Activated CD4-positive, alpha-beta memory T cell treated with anti-CD3 and anti-CD28 coated beads, Interleukin-2, amount 10 ng/mL, durations not matched to agents 7 days and 5 days (primary cell): ENCODE results near the gene AMIGO1. TPM values are rescaled to one million over a fixed set of nuclear protein-coding genes. Genes with fewer than 3 reads are reported as not detected.

ENCODE experiments used
- CTCF ChIA-PET: fragments of 350-600 bp; sonication (Branson Sonifier 250); formaldehyde crosslinking; loops from one replicate; lab custom pipeline; 2021; ENCODE audit warnings: antibody characterized with exemption, inconsistent platforms; lab: Charles Lee
- POLR2A ChIA-PET: fragments of 350-600 bp; sonication (Branson Sonifier 250); formaldehyde crosslinking; loops from one replicate; lab custom pipeline; 2021; ENCODE audit warnings: antibody characterized with exemption; lab: Charles Lee
- DNase-seq: peaks from one replicate; pipeline ENCODE4 v3.0.0-alpha.2; 2020
- H3K27ac Mint-ChIP-seq: one replicate; pipeline ENCODE4 v1.8.0; 2021; ENCODE audit warnings: mild to moderate bottlenecking, mixed read lengths
- H3K27me3 Mint-ChIP-seq: one replicate; pipeline ENCODE4 v1.8.0; 2021; ENCODE audit warnings: mixed read lengths
- H3K36me3 Mint-ChIP-seq: one replicate; pipeline ENCODE4 v1.8.0; 2021; ENCODE audit warnings: low read depth, mixed read lengths
- H3K4me1 Mint-ChIP-seq: one replicate; pipeline ENCODE4 v1.8.0; 2021; ENCODE audit warnings: mixed read lengths
- H3K4me3 Mint-ChIP-seq: one replicate; pipeline ENCODE4 v1.8.0; 2021; ENCODE audit warnings: mild to moderate bottlenecking, mixed read lengths
- H3K9me3 Mint-ChIP-seq: one replicate; pipeline ENCODE4 v1.8.0; 2021; ENCODE audit warnings: mixed read lengths
- total RNA-seq, 2 experiments: library from RNA; stranded (reverse); gene quantifications; one replicate each; pipeline ENCODE4 v1.2.3, GENCODE V29; 2021

AMIGO1 gene
- total RNA-seq, 2 experiments from 2014 or later: 1.2 to 1.3 TPM

- H3K4me1 Mint-ChIP-seq: peaks cover 22% of the 10 kb centered on the region
- POLR2A ChIA-PET: interaction anchor here (0.9 to 5.2 kb wide), 7 partner anchors 11 to 45 kb away, joined by 3 to 46 read pairs (median 13); partner anchors contain the start of genes AMIGO1, ATXN7L2, CYB561D1 and GNAI3
- H3K9me3 Mint-ChIP-seq: no peaks in the 10 kb centered on the region
- no peak for DNase-seq
- CTCF ChIA-PET: interaction anchor here (1.5 to 17.9 kb wide), 6 partner anchors 12 to 253 kb away, joined by 3 to 779 read pairs (median 22); partner anchors contain the start of genes AMIGO1, ATXN7L2, CYB561D1 and PSMA5
- H3K27me3 Mint-ChIP-seq: peaks cover 10% of the 10 kb centered on the region
- no peaks in the 10 kb centered on the region for H3K36me3 Mint-ChIP-seq
- H3K4me3 Mint-ChIP-seq: no peak overlapping the region
- no peak overlapping the region for H3K27ac Mint-ChIP-seq
These were observed 21.0 kb upstream of the AMIGO1 start for GRCh38 chr1:109530457-109531087.

- Mint-ChIP-seq H3K27ac (no peak overlapping the region), H3K4me1 (peaks cover 22% of the 10 kb centered on the region), H3K27me3 (peaks cover 10% of the 10 kb centered on the region), H3K4me3 (no peak overlapping the region), H3K36me3 (no peaks in the 10 kb centered on the region), H3K9me3 (no peaks in the 10 kb centered on the region)
- ChIA-PET POLR2A (interaction anchor here (0.9 to 5.2 kb wide), 8 partner anchors 10 to 45 kb away, joined by 3 to 46 read pairs (median 10); partner anchors contain the start of genes AMIGO1, ATXN7L2, CYB561D1 and GNAI3), CTCF (interaction anchor here (0.7 to 17.9 kb wide), 6 partner anchors 11 to 343 kb away, joined by 3 to 779 read pairs (median 8); partner anchors contain the start of genes AMIGO1, ATXN7L2 and CYB561D1)
- DNase-seq: no peak
These were observed 20.4 kb upstream of the AMIGO1 start for GRCh38 chr1:109529881-109530456.

- POLR2A ChIA-PET: interaction anchor here (2.2 to 5.2 kb wide), 2 partner anchors 20 to 44 kb away, joined by 7 to 46 read pairs; partner anchors contain the start of genes ATXN7L2 and GNAI3
These were observed 19.2 kb upstream of the AMIGO1 start for GRCh38 chr1:109528712-109529111.

GRCh38 chr1:109527846-109528695, 18.5 kb upstream of the AMIGO1 start:
- H3K27me3 Mint-ChIP-seq: peaks cover 13% of the 10 kb centered on the region
- H3K36me3 Mint-ChIP-seq: no peaks in the 10 kb centered on the region
- no peaks in the 10 kb centered on the region for H3K9me3 Mint-ChIP-seq
- DNase-seq: no peak
- no peak overlapping the region for H3K27ac Mint-ChIP-seq
- POLR2A ChIA-PET: interaction anchor here (5.2 kb wide), 1 partner anchor 43 kb away, joined by 46 read pairs; the partner anchor contains the start of gene ATXN7L2
- CTCF ChIA-PET: interaction anchor here (0.7 to 17.9 kb wide), 3 partner anchors 19 to 250 kb away, joined by 3 to 779 read pairs (median 57); partner anchors contain the start of genes AMIGO1, ATXN7L2 and CYB561D1
- H3K4me3 Mint-ChIP-seq: no peak overlapping the region
- peaks cover 22% of the 10 kb centered on the region for H3K4me1 Mint-ChIP-seq

More at GRCh38 chr1:109528712-109529111, 19.2 kb upstream of the AMIGO1 start:
- H3K27me3 Mint-ChIP-seq: peaks cover 13% of the 10 kb centered on the region
- H3K4me3 Mint-ChIP-seq: no peak overlapping the region
- CTCF ChIA-PET: interaction anchor here (2.0 to 17.9 kb wide), 3 partner anchors 13 to 251 kb away, joined by 9 to 779 read pairs (median 57); partner anchors contain the start of genes ATXN7L2 and CYB561D1
- no peaks in the 10 kb centered on the region for H3K9me3 Mint-ChIP-seq
- no peak overlapping the region for H3K27ac Mint-ChIP-seq
- peaks cover 22% of the 10 kb centered on the region for H3K4me1 Mint-ChIP-seq
- no peak for DNase-seq
- no peaks in the 10 kb centered on the region for H3K36me3 Mint-ChIP-seq

- H3K4me3 Mint-ChIP-seq: no peak overlapping the region
- H3K27ac Mint-ChIP-seq: no peak overlapping the region
- peaks cover 18% of the 10 kb centered on the region for H3K27me3 Mint-ChIP-seq
- H3K9me3 Mint-ChIP-seq: no peaks in the 10 kb centered on the region
- no peaks in the 10 kb centered on the region for H3K36me3 Mint-ChIP-seq
- POLR2A ChIA-PET: no interaction called here
- CTCF ChIA-PET: interaction anchor here (0.7 to 17.9 kb wide), 2 partner anchors 18 to 32 kb away, joined by 3 to 779 read pairs; partner anchors contain the start of genes AMIGO1, ATXN7L2 and CYB561D1
- no peak for DNase-seq
- H3K4me1 Mint-ChIP-seq: peaks cover 16% of the 10 kb centered on the region
These were observed 17.7 kb upstream of the AMIGO1 start for GRCh38 chr1:109527098-109527811.

GRCh38 chr1:109523706-109524105, 14.2 kb upstream of the AMIGO1 start:
- Mint-ChIP-seq H3K36me3 (no peaks in the 10 kb centered on the region), H3K9me3 (no peaks in the 10 kb centered on the region), H3K4me3 (no peak overlapping the region), H3K4me1 (no peaks in the 10 kb centered on the region), H3K27ac (no peak overlapping the region), H3K27me3 (peaks cover 21% of the 10 kb centered on the region)
- CTCF ChIA-PET: interaction anchor here (1.0 to 2.7 kb wide), 3 partner anchors 9 to 29 kb away, joined by 3 to 11 read pairs (median 4); partner anchors contain the start of gene CYB561D1
- POLR2A ChIA-PET: interaction anchor here (1.5 kb wide), 1 partner anchor 8 kb away, joined by 3 read pairs; no protein-coding TSS in a partner anchor
- DNase-seq: no peak

GRCh38 chr1:109522026-109522425, 12.5 kb upstream of the AMIGO1 start:
- POLR2A ChIA-PET: no interaction called here
- Mint-ChIP-seq H3K4me1 (no peaks in the 10 kb centered on the region), H3K9me3 (no peaks in the 10 kb centered on the region), H3K27ac (no peak overlapping the region), H3K4me3 (no peak overlapping the region), H3K27me3 (peaks cover 20% of the 10 kb centered on the region), H3K36me3 (no peaks in the 10 kb centered on the region)
- CTCF ChIA-PET: interaction anchor here (2.7 kb wide), 1 partner anchor 10 kb away, joined by 11 read pairs; no protein-coding TSS in a partner anchor
- no peak for DNase-seq

- POLR2A ChIA-PET: interaction anchor here (1.3 kb wide), 1 partner anchor 27 kb away, joined by 4 read pairs; the partner anchor contains the start of gene GNAI3
- H3K36me3 Mint-ChIP-seq: no peaks in the 10 kb centered on the region
- no peaks in the 10 kb centered on the region for H3K9me3 Mint-ChIP-seq
- no peaks in the 10 kb centered on the region for H3K4me1 Mint-ChIP-seq
- no peak overlapping the region for H3K27ac Mint-ChIP-seq
- CTCF ChIA-PET: interaction anchor here (0.9 to 2.7 kb wide), 4 partner anchors 11 to 27 kb away, joined by 3 to 11 read pairs (median 3); partner anchors contain the start of gene CYB561D1
- H3K27me3 Mint-ChIP-seq: peaks cover 16% of the 10 kb centered on the region
- no peak overlapping the region for H3K4me3 Mint-ChIP-seq
- no peak for DNase-seq
These were observed 11.8 kb upstream of the AMIGO1 start for GRCh38 chr1:109521002-109521951.

- POLR2A ChIA-PET: no interaction called here
- Mint-ChIP-seq H3K27me3 (peaks cover 10% of the 10 kb centered on the region), H3K9me3 (no peaks in the 10 kb centered on the region), H3K4me1 (no peaks in the 10 kb centered on the region), H3K36me3 (no peaks in the 10 kb centered on the region), H3K27ac (no peak overlapping the region), H3K4me3 (no peak overlapping the region)
- no peak for DNase-seq
- CTCF ChIA-PET: interaction anchor here (0.7 to 1.6 kb wide), 2 partner anchors 13 to 28 kb away, joined by 3 read pairs; no protein-coding TSS in a partner anchor
These were observed 7.8 kb upstream of the AMIGO1 start for GRCh38 chr1:109517337-109517736.

GRCh38 chr1:109516872-109517271, 7.3 kb upstream of the AMIGO1 start:
- POLR2A ChIA-PET: no interaction called here
- Mint-ChIP-seq H3K4me3 (no peak overlapping the region), H3K27ac (no peak overlapping the region), H3K27me3 (peaks cover 6% of the 10 kb centered on the region), H3K9me3 (no peaks in the 10 kb centered on the region), H3K4me1 (no peaks in the 10 kb centered on the region), H3K36me3 (no peaks in the 10 kb centered on the region)
- CTCF ChIA-PET: interaction anchor here (0.7 to 2.5 kb wide), 5 partner anchors 12 to 27 kb away, joined by 3 to 23 read pairs (median 9); no protein-coding TSS in a partner anchor
- DNase-seq: no peak
